Measurements from ENCODE around the gene SUGCT.
"Not testable (repeated sequence)": the region's sequence is repeated elsewhere in the genome, so short reads cannot be mapped to it uniquely, and the experiment has no call there.

The SUGCT gene

DNA sequence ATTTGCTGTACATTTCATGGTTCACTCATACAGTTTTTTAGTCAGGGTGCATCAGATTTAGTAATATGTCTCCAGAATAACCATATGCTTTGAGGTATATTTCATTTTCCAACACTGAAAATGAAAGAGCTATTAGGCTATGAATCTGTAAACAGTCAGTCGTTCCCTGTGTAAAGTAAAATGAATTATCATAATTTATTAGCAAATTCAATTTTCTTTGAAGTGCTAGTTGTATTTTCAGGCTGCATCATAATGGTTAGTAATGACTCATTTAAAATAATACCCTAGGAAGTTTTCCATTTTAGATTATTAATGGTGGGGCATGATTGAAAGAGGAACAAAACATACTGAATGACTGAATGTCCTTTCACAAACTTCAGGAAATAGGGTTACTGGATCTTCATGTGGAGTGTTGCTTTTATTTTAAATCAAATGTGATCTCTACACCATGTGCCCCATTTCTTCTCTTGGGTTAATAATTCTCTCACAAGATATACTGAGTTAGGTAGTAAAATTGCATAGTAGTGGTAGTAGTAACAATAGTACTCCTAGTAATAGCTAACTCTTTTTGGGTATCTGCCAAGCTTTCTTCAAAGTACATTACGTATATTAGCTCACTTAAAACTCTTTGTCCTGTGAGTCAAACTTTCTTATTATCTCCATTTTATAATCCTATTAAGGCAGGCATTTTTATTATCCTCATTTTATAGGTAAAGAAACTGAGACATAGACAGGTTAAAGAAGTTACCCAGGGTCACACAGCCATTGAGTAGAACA, 476.5 kb downstream of the SUGCT start:
- TF ChIP-seq Cebpa-rat (IDR thresholded peaks at IDR 0.05) = no peak
- no peaks in the 10 kb centered on the region for H3K36me3 ChIP-seq

DNA sequence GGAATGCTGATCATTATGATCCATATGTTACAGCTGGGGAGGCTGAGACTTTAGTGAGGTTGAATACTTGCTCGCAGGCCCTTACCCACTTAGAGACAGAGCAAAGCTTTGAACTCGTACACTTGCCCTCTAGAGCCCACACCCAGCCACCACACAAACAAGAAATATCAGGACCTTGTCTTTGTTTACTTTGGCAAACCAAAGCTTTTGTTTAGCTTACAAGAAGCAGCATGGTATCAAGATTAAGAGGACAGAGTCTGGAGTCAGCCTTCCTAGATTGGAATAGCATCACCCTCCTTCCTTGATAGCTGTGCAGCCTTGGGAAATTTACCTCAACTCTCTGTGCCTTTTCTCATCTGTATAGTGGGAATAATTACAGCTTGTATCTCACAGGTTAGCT, 477.5 kb downstream of the SUGCT start:
- Histone ChIP-seq H3K27ac (no peak overlapping the region), H3K4me2 (no peak overlapping the region), H3K4me1 (no peaks in the 10 kb centered on the region), H3K36me3 (no peaks in the 10 kb centered on the region), H3K9me3 (no peaks in the 10 kb centered on the region), H3K4me3 (no peak overlapping the region), H4K20me1 (no peaks in the 10 kb centered on the region), H3K9ac (no peak overlapping the region), H3K27me3 (no peaks in the 10 kb centered on the region)
- no peak for TF ChIP-seq Cebpa-rat (IDR thresholded peaks at IDR 0.05)

More for the DNA sequence above, 476.5 kb downstream of the SUGCT start:
- no peak overlapping the region for H3K27ac ChIP-seq
- H3K4me2 ChIP-seq = no peak overlapping the region
- no peaks in the 10 kb centered on the region for H3K27me3 ChIP-seq
- no peaks in the 10 kb centered on the region for H4K20me1 ChIP-seq
- H3K4me3 ChIP-seq = no peak overlapping the region
- H3K4me1 ChIP-seq = no peaks in the 10 kb centered on the region
- H3K9ac ChIP-seq = no peak overlapping the region
- H3K9me3 ChIP-seq = no peaks in the 10 kb centered on the region

DNA sequence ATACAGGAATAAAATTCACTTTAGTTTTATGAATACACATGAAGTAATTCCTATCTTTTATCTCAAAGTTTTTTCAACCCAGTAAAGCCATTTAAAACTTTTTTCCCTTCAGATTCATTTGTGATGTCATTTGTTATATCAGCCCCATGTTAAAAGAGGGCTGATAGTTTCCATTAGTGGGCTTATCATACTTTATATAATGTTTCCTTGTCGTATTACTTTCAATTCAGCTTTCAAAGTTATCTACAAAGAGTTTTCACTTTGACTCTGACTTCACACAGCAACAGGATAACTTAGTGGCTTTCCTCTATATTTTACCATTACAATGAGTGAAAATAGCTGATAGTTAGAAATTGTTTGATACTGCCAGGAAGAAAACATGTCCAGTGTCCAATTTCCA, 484.8 kb downstream of the SUGCT start:
- H4K20me1 ChIP-seq = no peaks in the 10 kb centered on the region
- H3K4me3 ChIP-seq = no peak overlapping the region
- TF ChIP-seq Cebpa-rat (IDR thresholded peaks at IDR 0.05) = no peak
- no peaks in the 10 kb centered on the region for H3K4me1 ChIP-seq
- no peaks in the 10 kb centered on the region for H3K36me3 ChIP-seq
- H3K27me3 ChIP-seq = no peaks in the 10 kb centered on the region
- H3K4me2 ChIP-seq = no peak overlapping the region
- no peak overlapping the region for H3K9ac ChIP-seq
- no peak overlapping the region for H3K27ac ChIP-seq
- H3K9me3 ChIP-seq = no peaks in the 10 kb centered on the region

DNA sequence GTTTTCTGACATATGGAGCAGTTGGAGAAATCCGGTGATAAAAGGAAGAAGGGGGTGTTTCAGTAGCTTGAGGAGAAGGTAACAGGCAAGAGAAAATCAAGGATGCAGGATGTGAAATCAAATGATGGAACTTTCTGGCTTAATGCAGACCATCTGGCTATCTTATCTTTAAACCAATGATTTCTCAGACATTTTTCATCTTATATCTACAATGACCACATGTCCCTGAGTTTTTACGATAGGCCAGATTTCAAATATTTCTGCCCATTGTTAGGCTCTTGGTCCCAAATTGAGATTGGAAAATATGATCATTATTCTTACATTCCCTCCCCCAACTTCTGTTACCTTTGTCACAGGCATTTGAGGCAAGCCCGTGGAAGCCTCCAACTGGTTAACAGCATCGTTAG, 486.8 kb downstream of the SUGCT start:
- Histone ChIP-seq H3K27me3 (no peaks in the 10 kb centered on the region), H3K4me3 (no peak overlapping the region), H4K20me1 (no peaks in the 10 kb centered on the region), H3K9ac (no peak overlapping the region), H3K4me1 (no peaks in the 10 kb centered on the region), H3K36me3 (no peaks in the 10 kb centered on the region), H3K4me2 (no peak overlapping the region), H3K9me3 (no peaks in the 10 kb centered on the region), H3K27ac (no peak overlapping the region)
- no peak for TF ChIP-seq Cebpa-rat (IDR thresholded peaks at IDR 0.05)

DNA sequence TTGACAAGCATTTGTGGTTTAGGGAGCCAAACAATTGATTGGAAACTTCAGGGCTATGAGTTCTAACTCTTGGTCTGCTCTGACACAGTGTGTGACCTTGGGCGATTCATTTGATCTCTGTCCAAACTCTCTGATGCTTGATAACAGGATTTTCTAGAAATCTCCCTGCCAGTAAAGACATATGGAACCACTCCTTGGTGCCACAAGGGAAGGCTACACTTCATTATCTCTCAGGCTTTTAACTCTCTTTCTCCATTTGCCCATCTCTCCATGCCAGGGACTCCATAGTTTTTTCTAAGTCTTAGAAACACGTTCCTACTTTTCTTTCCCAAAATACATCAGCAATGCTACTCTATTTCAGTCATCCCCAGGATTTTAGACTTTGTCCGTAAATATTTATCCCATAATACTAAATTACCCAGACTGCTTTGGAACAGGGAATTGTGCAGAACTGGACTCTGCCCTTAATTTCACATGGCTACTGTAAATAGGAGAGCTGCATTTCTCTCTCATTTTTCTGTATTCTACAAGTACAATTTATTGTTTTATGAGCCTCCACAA, 488.2 kb downstream of the SUGCT start:
- H3K27me3 ChIP-seq = no peaks in the 10 kb centered on the region
- no peak for TF ChIP-seq Cebpa-rat (IDR thresholded peaks at IDR 0.05)
- no peaks in the 10 kb centered on the region for H3K4me1 ChIP-seq
- no peaks in the 10 kb centered on the region for H4K20me1 ChIP-seq
- no peaks in the 10 kb centered on the region for H3K36me3 ChIP-seq
- H3K9me3 ChIP-seq = no peaks in the 10 kb centered on the region
- no peak overlapping the region for H3K9ac ChIP-seq
- no peak overlapping the region for H3K27ac ChIP-seq
- H3K4me2 ChIP-seq = no peak overlapping the region
- no peak overlapping the region for H3K4me3 ChIP-seq

DNA sequence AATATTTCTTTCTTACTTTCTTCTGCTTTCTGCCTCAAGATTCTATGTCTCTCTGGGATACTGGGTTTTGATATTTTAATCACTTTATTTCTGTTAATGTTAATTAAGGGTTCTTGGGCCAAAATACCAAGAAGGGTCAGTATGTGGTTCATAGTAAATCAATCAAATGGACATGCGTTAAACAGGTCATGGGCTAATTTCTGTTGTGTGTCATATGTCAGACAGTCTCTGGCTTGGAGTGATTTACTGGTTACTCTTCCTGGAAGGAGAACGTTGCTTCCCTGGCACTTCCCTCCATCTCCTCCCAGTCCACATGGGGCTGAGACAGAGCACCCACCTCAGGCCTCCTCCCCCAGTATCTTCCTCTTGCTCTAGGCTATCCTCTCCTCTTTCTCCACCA, 489.1 kb downstream of the SUGCT start:
- TF ChIP-seq Cebpa-rat (IDR thresholded peaks at IDR 0.05) = no peak
- Histone ChIP-seq H4K20me1 (no peaks in the 10 kb centered on the region), H3K4me1 (no peaks in the 10 kb centered on the region), H3K27ac (no peak overlapping the region), H3K36me3 (no peaks in the 10 kb centered on the region), H3K4me3 (no peak overlapping the region), H3K27me3 (no peaks in the 10 kb centered on the region), H3K9me3 (no peaks in the 10 kb centered on the region), H3K9ac (no peak overlapping the region), H3K4me2 (no peak overlapping the region)

DNA sequence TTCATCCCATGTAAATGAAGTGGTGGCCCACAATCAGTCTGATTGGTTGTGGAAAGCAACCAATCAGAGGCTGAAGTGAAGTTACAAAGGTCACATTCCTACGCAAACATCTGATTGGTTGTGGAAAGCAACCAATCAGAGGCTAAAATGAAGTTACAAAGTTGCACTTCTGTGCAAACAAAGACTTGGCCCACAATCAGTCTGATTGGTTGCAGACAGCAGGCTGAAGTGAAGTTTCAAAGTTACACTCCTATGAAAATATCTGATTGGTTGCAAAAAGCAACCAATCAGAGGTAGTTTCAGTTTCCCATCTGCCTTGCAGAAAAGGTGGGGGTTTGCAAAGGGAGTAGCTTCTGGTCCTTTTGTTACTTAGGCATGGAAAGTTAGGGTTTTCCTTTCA, 492.6 kb downstream of the SUGCT start:
- not testable (repeated sequence) for H3K9ac ChIP-seq

DNA sequence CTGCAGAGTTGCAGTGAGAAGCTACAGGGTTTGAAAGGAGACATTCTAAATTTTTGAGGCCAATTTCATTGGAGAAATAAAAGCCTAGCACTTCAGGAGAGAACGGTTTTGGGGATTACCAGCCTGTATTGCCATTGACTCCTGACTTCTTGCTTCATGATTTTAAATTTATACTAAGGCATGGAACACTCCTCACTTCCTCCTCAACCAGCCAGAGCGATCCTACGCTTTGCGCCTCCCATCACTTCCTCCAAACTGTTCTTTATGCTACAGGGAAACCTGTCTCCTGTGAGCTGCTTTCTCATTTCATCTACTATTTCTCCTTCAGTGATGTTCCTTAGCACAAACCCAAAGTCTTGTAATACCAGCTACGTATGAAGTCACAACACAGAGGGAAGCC, 495.1 kb downstream of the SUGCT start:
- H3K36me3 ChIP-seq = no peaks in the 10 kb centered on the region
- no peaks in the 10 kb centered on the region for H3K27me3 ChIP-seq
- H3K27ac ChIP-seq = no peak overlapping the region
- H3K9ac ChIP-seq = no peak overlapping the region
- TF ChIP-seq Cebpa-rat (IDR thresholded peaks at IDR 0.05) = no peak
- no peaks in the 10 kb centered on the region for H3K4me1 ChIP-seq
- H3K9me3 ChIP-seq = no peaks in the 10 kb centered on the region
- H3K4me2 ChIP-seq = no peak overlapping the region
- no peaks in the 10 kb centered on the region for H4K20me1 ChIP-seq
- no peak overlapping the region for H3K4me3 ChIP-seq

More for the DNA sequence above, 492.6 kb downstream of the SUGCT start:
- not testable (repeated sequence) for H3K9me3 ChIP-seq, H3K4me3 ChIP-seq, H3K27ac ChIP-seq, H3K36me3 ChIP-seq, H3K27me3 ChIP-seq, H3K4me1 ChIP-seq, H4K20me1 ChIP-seq, H3K4me2 ChIP-seq

DNA sequence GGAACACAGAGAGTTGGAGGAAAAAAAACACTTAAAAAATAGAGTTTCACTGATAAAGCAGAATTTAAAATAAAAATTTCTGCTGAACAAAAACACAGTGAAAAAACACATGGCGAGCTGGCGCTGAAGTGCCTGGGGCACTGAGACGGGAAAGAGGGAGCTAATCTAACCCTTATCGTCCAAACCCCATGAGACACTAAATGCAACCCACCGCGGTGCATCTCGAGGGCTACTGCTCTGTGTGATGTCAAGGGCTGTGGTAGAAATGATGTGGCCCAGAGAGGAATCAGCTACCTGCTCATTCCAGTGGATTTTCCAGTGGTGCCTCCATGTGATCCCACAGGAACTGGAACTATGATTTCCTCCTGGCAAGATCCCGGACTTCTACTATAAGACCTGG, 499.3 kb downstream of the SUGCT start:
- no peaks in the 10 kb centered on the region for H3K4me1 ChIP-seq
- TF ChIP-seq Cebpa-rat (IDR thresholded peaks at IDR 0.05) = no peak
- no peak overlapping the region for H3K27ac ChIP-seq
- H3K4me3 ChIP-seq = no peak overlapping the region
- H3K36me3 ChIP-seq = no peaks in the 10 kb centered on the region
- H4K20me1 ChIP-seq = no peaks in the 10 kb centered on the region
- H3K9me3 ChIP-seq = no peaks in the 10 kb centered on the region
- H3K4me2 ChIP-seq = no peak overlapping the region
- H3K9ac ChIP-seq = no peak overlapping the region
- no peaks in the 10 kb centered on the region for H3K27me3 ChIP-seq

DNA sequence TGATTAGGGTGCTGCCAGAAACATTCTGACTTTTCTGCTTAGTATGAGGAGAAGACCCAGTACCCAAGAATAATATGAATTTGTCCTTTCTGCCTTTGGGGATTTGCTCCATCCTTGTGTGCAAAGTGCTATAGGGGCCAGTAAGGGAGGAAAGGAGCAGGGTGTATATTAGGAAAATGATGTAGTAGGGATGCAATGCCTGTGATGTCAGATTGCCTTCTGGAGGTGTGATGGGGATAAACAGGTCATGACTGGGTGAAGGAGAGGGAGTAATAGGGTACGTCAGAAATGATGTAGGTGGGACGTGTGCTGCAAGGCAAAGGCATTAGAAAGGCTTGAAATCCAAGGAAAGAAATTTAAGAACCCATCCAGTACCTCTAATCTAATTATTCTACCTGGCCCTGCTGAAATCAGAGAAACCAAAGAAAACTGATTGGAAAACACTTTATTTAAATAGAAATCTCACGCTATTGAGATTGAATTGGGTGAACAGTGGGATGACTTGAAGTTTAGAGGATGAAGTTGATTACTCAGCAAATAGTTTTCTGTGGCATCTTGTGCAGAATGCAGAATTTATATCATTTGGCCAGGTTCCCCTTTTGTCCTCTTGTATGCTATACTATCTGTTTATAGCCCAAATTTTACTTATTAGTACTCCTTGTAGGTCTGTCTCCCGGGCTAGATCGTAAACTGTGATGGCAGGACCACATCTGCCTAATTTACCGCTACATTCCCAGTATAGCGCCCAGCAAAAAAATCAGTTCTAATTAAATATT, 503.9 kb downstream of the SUGCT start:
- no peak for TF ChIP-seq Cebpa-rat (IDR thresholded peaks at IDR 0.05)
- no peaks in the 10 kb centered on the region for H3K9me3 ChIP-seq
- H3K4me2 ChIP-seq = no peak overlapping the region
- H3K27me3 ChIP-seq = no peaks in the 10 kb centered on the region
- no peaks in the 10 kb centered on the region for H3K4me1 ChIP-seq
- no peaks in the 10 kb centered on the region for H3K36me3 ChIP-seq
- H3K27ac ChIP-seq = no peak overlapping the region
- H4K20me1 ChIP-seq = no peaks in the 10 kb centered on the region
- H3K9ac ChIP-seq = no peak overlapping the region
- H3K4me3 ChIP-seq = no peak overlapping the region
